Thyroid gland (tissue), 4 donors: ENCODE measurements around the gene SRPX2.

ENCODE experiments used
- POLR2A ChIP-seq, 2 donors: fragments of 450-650 bp; IDR thresholded peaks; one replicate each; pipeline ENCODE4 v1.6.1; 2017; ENCODE audit warnings: antibody characterized with exemption in 2 of 2, mild to moderate bottlenecking in 2 of 2, moderate library complexity in 1 of 2
- TF ChIP-seq, protein P1 (sequence below), 6 experiments: fragments of 200-600 bp in 3 of 6; fragments of 450-650 bp in 3 of 6; sonication (generic) in 3 of 6; IDR thresholded peaks; one replicate each; pipeline ENCODE4 v1.5.1; 2016 to 2019; ENCODE audit warnings: antibody characterized with exemption in 6 of 6, mild to moderate bottlenecking in 2 of 6, inconsistent platforms in 1 of 6, moderate library complexity in 1 of 6

DNA sequence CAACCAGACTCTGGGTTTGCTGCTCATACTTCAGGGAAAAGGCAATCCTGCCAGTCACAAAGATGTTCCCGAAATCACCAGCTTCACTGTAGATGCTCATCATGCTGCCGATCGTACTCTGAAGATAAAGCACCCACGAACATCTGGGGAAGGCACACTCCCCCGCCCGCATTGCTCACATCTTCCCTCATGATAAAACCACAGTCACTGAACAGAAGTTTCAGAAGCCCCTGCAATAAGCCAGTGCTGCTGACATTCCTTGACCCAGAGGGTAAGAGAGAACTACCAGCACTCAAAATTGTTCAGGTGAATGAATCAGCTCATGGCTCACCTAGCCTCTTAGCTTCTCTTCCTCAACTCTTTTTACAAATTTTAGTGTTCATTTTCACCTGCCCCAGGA, 43.1 kb downstream of the SRPX2 start:
- TF ChIP-seq, protein P1, sequence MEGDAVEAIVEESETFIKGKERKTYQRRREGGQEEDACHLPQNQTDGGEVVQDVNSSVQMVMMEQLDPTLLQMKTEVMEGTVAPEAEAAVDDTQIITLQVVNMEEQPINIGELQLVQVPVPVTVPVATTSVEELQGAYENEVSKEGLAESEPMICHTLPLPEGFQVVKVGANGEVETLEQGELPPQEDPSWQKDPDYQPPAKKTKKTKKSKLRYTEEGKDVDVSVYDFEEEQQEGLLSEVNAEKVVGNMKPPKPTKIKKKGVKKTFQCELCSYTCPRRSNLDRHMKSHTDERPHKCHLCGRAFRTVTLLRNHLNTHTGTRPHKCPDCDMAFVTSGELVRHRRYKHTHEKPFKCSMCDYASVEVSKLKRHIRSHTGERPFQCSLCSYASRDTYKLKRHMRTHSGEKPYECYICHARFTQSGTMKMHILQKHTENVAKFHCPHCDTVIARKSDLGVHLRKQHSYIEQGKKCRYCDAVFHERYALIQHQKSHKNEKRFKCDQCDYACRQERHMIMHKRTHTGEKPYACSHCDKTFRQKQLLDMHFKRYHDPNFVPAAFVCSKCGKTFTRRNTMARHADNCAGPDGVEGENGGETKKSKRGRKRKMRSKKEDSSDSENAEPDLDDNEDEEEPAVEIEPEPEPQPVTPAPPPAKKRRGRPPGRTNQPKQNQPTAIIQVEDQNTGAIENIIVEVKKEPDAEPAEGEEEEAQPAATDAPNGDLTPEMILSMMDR (IDR thresholded peaks at IDR 0.05), result no peak
- no peak for TF ChIP-seq POLR2A (IDR thresholded peaks at IDR 0.05)
